GM23338 (cell line): ENCODE measurements around the gene GABARAP. TPM values are rescaled to one million over a fixed set of nuclear protein-coding genes. Genes with fewer than 3 reads are reported as not detected.

ENCODE experiments used
- ATAC-seq: fragments of 200-7000 bp; cut with Tn5 transposase; 3 replicates; pipeline ENCODE4 v1.9.1; 2020
- DNase-seq: peaks from one replicate; pipeline ENCODE4 v3.0.0-alpha.2; 2015; ENCODE audit warnings: low spot score
- H2AFZ ChIP-seq: fragments of 200-600 bp; sonication (generic); 2 replicates; pipeline ENCODE4 v1.8.0; 2016; ENCODE audit warnings: antibody characterized with exemption, mild to moderate bottlenecking, moderate library complexity
- H3F3A ChIP-seq: fragments of 200-600 bp; sonication (generic); replicated peaks from 2 replicates; pipeline ENCODE4 v1.8.0; 2017; ENCODE audit warnings: antibody characterized with exemption, mixed run types, low read depth
- H3K27ac ChIP-seq: fragments of 200-600 bp; sonication (generic); 2 replicates; pipeline ENCODE4 v1.6.1; 2016; ENCODE audit warnings: low read depth
- H3K27me3 ChIP-seq: fragments of 200-600 bp; sonication (generic); 2 replicates; pipeline ENCODE4 v1.8.0; 2016; ENCODE audit warnings: mild to moderate bottlenecking, mixed run types, moderate library complexity; ENCODE audit not compliant: insufficient read depth
- H3K36me3 ChIP-seq: fragments of 200-600 bp; sonication (generic); 2 replicates; pipeline ENCODE4 v1.8.0; 2016; ENCODE audit warnings: mild to moderate bottlenecking; ENCODE audit not compliant: insufficient read depth
- H3K4me1 ChIP-seq: fragments of 200-600 bp; sonication (generic); 2 replicates; pipeline ENCODE4 v1.8.0; 2016; ENCODE audit warnings: mild to moderate bottlenecking, moderate library complexity; ENCODE audit not compliant: insufficient read depth
- H3K4me2 ChIP-seq: fragments of 200-600 bp; sonication (generic); 2 replicates; pipeline ENCODE4 v1.7.1; 2017; ENCODE audit warnings: mixed run types
- H3K4me3 ChIP-seq: fragments of 200-600 bp; sonication (generic); 2 replicates; pipeline ENCODE4 v1.6.1; 2016; ENCODE audit warnings: mixed run types
- H3K79me2 ChIP-seq: fragments of 200-600 bp; sonication (generic); replicated peaks from 2 replicates; pipeline ENCODE4 v1.8.0; 2017; ENCODE audit warnings: mild to moderate bottlenecking; ENCODE audit not compliant: insufficient read depth
- H3K9me2 ChIP-seq: fragments of 200-600 bp; sonication (generic); 2 replicates; pipeline ENCODE4 v1.8.0; 2017; ENCODE audit not compliant: insufficient read depth
- H4K20me1 ChIP-seq: fragments of 200-600 bp; sonication (generic); replicated peaks from 2 replicates; pipeline ENCODE4 v1.8.0; 2017; ENCODE audit warnings: mild to moderate bottlenecking; ENCODE audit not compliant: insufficient read depth
- H3K27ac Mint-ChIP-seq: 2 replicates; pipeline ENCODE4 v1.8.0; 2020; ENCODE audit warnings: inconsistent platforms, mild to moderate bottlenecking, moderate library complexity, mixed read lengths
- H3K27me3 Mint-ChIP-seq: 3 replicates; pipeline ENCODE4 v1.8.0; 2022; ENCODE audit warnings: low read depth, mild to moderate bottlenecking, moderate library complexity, mixed read lengths, inconsistent platforms; ENCODE audit not compliant: insufficient read depth, poor library complexity
- H3K36me3 Mint-ChIP-seq: 3 replicates; pipeline ENCODE4 v1.8.0; 2021; ENCODE audit warnings: low read depth, mild to moderate bottlenecking, inconsistent platforms, moderate library complexity, mixed read lengths
- H3K4me1 Mint-ChIP-seq: 3 replicates; pipeline ENCODE4 v1.8.0; 2020; ENCODE audit warnings: mild to moderate bottlenecking, inconsistent platforms, mixed read lengths
- H3K4me3 Mint-ChIP-seq: 3 replicates; pipeline ENCODE4 v1.8.0; 2021; ENCODE audit warnings: moderate library complexity, mild to moderate bottlenecking, inconsistent platforms, mixed read lengths
- H3K9me3 Mint-ChIP-seq: 3 replicates; pipeline ENCODE4 v1.8.0; 2020; ENCODE audit warnings: moderate library complexity, mild to moderate bottlenecking, inconsistent platforms, mixed read lengths
- CREB1 ChIP-seq: fragments of 250-450 bp; sonication (Bioruptor Pico); IDR thresholded peaks from 2 replicates; pipeline ENCODE4 v1.5.0; 2020; ENCODE audit warnings: low read depth, mild to moderate bottlenecking, moderate library complexity
- EZH2 ChIP-seq: fragments of 200-600 bp; sonication (generic); IDR thresholded peaks from one replicate; pipeline ENCODE4 v1.8.0; 2017; ENCODE audit warnings: antibody characterized with exemption, mild to moderate bottlenecking, low read depth; ENCODE audit not compliant: unreplicated experiment
- JUNB ChIP-seq: IDR thresholded peaks from one replicate; pipeline ENCODE4 v1.6.1; 2016; ENCODE audit warnings: antibody characterized with exemption; ENCODE audit not compliant: unreplicated experiment
- NANOG ChIP-seq: IDR thresholded peaks from 2 replicates; pipeline ENCODE4 v1.6.1; 2016; ENCODE audit warnings: antibody characterized with exemption, borderline replicate concordance
- POLR2AphosphoS5 ChIP-seq: IDR thresholded peaks from 2 replicates; pipeline ENCODE4 v1.6.1; 2016; ENCODE audit warnings: antibody characterized with exemption, low read depth
- ZNF331 ChIP-seq: fragments of 250-450 bp; sonication (Bioruptor Pico); IDR thresholded peaks from 2 replicates; pipeline ENCODE4 v1.5.0; 2020; ENCODE audit warnings: low read depth, mild to moderate bottlenecking, moderate library complexity
- polyA plus RNA-seq: library from polyadenylated mRNA; unstranded; fragments of >200 nt; fragmentation: Nextera tagmentation; extraction: Ambion mirVana; gene quantifications from 2 replicates; pipeline ENCODE4 v1.2.1, GENCODE V29; 2016
- total RNA-seq: library from RNA; depleted of rRNA; stranded (reverse); fragments of >200 nt; shearing (Covaris generic); gene quantifications from 2 replicates; pipeline ENCODE4 v1.2.3, GENCODE V29; 2014
- TF ChIP-seq, protein P1 (sequence below), 2 experiments: fragments of 200-600 bp in 1 of 2; sonication (generic) in 1 of 2; conservative IDR thresholded peaks; 2 replicates each; pipeline versions ENCODE4 v1.5.1 to v1.6.1; 2016 to 2017; ENCODE audit warnings: antibody characterized with exemption in 2 of 2, low read depth in 2 of 2, mild to moderate bottlenecking in 2 of 2, moderate library complexity in 1 of 2
- TF ChIP-seq, protein P2 (sequence below): IDR thresholded peaks from 2 replicates; pipeline ENCODE4 v1.6.1; 2016; ENCODE audit warnings: antibody characterized with exemption

GABARAP gene
- total and polyA plus RNA-seq, 2 experiments from 2014 or later = 128 to 520 TPM

DNA sequence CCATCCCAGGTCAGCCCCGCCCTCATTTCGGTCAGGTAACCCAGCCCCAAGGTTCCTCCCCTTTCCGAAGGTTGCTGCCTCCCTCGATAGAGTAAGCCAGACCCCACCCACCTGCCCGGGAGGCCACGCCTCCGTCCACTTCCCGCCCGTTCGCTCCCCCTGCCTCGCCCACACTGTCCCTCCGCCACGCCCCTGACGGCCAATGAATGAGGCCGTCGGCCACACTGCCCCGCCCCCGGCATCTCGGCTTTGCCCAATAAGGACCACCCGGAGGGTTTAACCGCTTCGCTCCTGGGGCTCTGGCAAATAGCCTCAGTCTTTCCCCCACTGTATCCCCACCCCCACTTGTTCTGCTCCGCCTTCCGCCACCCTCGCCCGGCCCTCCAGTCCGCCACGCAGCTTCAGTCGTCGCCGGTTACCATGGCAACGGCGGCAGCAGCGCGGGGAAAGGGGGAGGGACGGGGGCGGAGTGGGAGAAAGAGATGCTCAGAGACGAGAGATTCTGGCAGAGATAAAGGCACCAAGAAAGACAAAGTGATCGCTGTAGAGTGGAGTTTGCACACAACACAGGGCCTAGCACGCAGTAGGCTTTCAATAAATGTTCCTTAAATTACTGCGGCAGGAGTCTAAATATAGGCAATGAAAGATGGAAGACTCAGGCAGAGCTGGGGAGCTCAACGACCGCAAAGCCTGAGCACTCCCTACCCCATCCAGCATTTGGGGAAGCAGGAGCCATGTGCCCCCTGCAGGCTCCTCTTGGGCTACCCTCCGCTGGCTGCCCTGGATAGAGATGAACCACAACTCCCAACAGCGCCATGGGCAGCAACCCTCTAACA, 27.7 kb downstream of the GABARAP start:
- peaks cover 55% of the 10 kb centered on the region for H3K4me1 ChIP-seq
- H2AFZ ChIP-seq = no peak overlapping the region
- Mint-ChIP-seq H3K27ac (peak overlapping the region; percentile 99), H3K4me3 (peak overlapping the region; percentile 70), H3K27me3 (peaks cover 37% of the 10 kb centered on the region), H3K9me3 (no peaks in the 10 kb centered on the region; the same call in 2 of the 3 replicates), H3K4me1 (peaks cover 65% of the 10 kb centered on the region), H3K36me3 (peaks cover 3% of the 10 kb centered on the region; the same call in 2 of the 3 replicates)
- ATAC-seq = peak; percentile 81
- no peaks in the 10 kb centered on the region for H3K36me3 ChIP-seq
- H3K4me3 ChIP-seq = peak overlapping the region; percentile 70
- H3F3A ChIP-seq = peaks cover 15% of the 10 kb centered on the region
- TF ChIP-seq JUNB = no peak
- TF ChIP-seq, protein P1, sequence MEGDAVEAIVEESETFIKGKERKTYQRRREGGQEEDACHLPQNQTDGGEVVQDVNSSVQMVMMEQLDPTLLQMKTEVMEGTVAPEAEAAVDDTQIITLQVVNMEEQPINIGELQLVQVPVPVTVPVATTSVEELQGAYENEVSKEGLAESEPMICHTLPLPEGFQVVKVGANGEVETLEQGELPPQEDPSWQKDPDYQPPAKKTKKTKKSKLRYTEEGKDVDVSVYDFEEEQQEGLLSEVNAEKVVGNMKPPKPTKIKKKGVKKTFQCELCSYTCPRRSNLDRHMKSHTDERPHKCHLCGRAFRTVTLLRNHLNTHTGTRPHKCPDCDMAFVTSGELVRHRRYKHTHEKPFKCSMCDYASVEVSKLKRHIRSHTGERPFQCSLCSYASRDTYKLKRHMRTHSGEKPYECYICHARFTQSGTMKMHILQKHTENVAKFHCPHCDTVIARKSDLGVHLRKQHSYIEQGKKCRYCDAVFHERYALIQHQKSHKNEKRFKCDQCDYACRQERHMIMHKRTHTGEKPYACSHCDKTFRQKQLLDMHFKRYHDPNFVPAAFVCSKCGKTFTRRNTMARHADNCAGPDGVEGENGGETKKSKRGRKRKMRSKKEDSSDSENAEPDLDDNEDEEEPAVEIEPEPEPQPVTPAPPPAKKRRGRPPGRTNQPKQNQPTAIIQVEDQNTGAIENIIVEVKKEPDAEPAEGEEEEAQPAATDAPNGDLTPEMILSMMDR (conservative IDR thresholded peaks at IDR 0.05; ENCODE audit: low read depth in 2 of 2) = peak; percentile 52
- TF ChIP-seq CREB1 (CRISPR knock-in tag) = peak; percentile 67
- no peaks in the 10 kb centered on the region; the same call in 1 of the 2 replicates for H4K20me1 ChIP-seq
- DNase-seq = peak; percentile 100
- peaks cover 45% of the 10 kb centered on the region for H3K79me2 ChIP-seq
- H3K4me2 ChIP-seq = peak overlapping the region; percentile 90
- H3K27me3 ChIP-seq = no peaks in the 10 kb centered on the region
- H3K27ac ChIP-seq = peak overlapping the region; percentile 88
- no peaks in the 10 kb centered on the region for H3K9me2 ChIP-seq

DNA sequence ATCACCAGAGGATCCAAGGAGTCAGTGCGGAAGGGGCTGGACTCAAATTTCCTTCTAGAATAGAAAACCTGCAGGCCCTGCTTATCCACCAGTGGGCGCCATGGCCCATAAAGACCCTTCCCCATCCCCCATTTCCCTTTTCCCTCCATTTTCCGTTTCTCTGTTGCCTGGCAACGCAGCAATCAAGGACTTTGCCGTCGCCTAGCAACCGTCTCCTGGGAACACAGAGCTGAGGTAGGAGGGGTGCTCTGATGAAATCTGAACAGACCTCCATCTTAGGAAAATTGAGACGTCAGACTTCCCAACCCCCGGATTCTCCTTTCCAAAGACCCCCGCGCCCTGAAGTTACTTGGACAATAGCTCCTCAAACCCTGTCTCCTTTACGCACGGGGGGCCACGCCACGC, 28.4 kb downstream of the GABARAP start:
- Histone ChIP-seq H3K4me2 (peak overlapping the region; percentile 68), H3K36me3 (no peaks in the 10 kb centered on the region), H2AFZ (no peak overlapping the region), H3F3A (peaks cover 15% of the 10 kb centered on the region), H3K4me3 (peak overlapping the region; percentile 70), H3K9me2 (no peaks in the 10 kb centered on the region), H3K79me2 (peaks cover 50% of the 10 kb centered on the region), H3K4me1 (peaks cover 55% of the 10 kb centered on the region), H3K27ac (peak overlapping the region; percentile 59; the same call in 1 of the 2 replicates), H4K20me1 (no peaks in the 10 kb centered on the region; the same call in 1 of the 2 replicates), H3K27me3 (no peaks in the 10 kb centered on the region)
- Mint-ChIP-seq H3K36me3 (peaks cover 3% of the 10 kb centered on the region; the same call in 2 of the 3 replicates), H3K4me1 (peaks cover 63% of the 10 kb centered on the region), H3K27ac (peak overlapping the region; percentile 99), H3K27me3 (peaks cover 33% of the 10 kb centered on the region), H3K4me3 (peak overlapping the region; percentile 70), H3K9me3 (no peaks in the 10 kb centered on the region; the same call in 2 of the 3 replicates)
- ATAC-seq (peak; percentile 5), DNase-seq (peak; percentile 100)
- TF ChIP-seq EZH2 (no peak), ZNF331 (CRISPR knock-in tag) (no peak), POLR2AphosphoS5 (no peak), JUNB (no peak), NANOG (peak; percentile 13; the same call in 1 of the 2 replicates)
- TF ChIP-seq, protein P2, sequence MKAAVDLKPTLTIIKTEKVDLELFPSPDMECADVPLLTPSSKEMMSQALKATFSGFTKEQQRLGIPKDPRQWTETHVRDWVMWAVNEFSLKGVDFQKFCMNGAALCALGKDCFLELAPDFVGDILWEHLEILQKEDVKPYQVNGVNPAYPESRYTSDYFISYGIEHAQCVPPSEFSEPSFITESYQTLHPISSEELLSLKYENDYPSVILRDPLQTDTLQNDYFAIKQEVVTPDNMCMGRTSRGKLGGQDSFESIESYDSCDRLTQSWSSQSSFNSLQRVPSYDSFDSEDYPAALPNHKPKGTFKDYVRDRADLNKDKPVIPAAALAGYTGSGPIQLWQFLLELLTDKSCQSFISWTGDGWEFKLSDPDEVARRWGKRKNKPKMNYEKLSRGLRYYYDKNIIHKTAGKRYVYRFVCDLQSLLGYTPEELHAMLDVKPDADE = 0 out of 2 replicates have a peak, but pooled peaks have one; percentile 23
- TF ChIP-seq, protein P1 (conservative IDR thresholded peaks at IDR 0.05; ENCODE audit: low read depth in 2 of 2) = peak; percentile 86 to 88
